ENCODE data around the gene LRRC7.
A peak's percentile ranks its signal among the peaks of the same experiment; 100 is the strongest.
"Not testable (repeated sequence)": the region's sequence is repeated elsewhere in the genome, so short reads cannot be mapped to it uniquely, and the experiment has no call there.

Gene LRRC7

GRCh38 chr1:70044832-70045231, 477.1 kb downstream of the LRRC7 start:
- TF ChIP-seq, protein P1, sequence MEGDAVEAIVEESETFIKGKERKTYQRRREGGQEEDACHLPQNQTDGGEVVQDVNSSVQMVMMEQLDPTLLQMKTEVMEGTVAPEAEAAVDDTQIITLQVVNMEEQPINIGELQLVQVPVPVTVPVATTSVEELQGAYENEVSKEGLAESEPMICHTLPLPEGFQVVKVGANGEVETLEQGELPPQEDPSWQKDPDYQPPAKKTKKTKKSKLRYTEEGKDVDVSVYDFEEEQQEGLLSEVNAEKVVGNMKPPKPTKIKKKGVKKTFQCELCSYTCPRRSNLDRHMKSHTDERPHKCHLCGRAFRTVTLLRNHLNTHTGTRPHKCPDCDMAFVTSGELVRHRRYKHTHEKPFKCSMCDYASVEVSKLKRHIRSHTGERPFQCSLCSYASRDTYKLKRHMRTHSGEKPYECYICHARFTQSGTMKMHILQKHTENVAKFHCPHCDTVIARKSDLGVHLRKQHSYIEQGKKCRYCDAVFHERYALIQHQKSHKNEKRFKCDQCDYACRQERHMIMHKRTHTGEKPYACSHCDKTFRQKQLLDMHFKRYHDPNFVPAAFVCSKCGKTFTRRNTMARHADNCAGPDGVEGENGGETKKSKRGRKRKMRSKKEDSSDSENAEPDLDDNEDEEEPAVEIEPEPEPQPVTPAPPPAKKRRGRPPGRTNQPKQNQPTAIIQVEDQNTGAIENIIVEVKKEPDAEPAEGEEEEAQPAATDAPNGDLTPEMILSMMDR (conservative IDR thresholded peaks at IDR 0.05; ENCODE audit: low read length) = no peak
- DNase-seq (ENCODE audit: low read depth) = peak; percentile 74
- H3K4me3 ChIP-seq (ENCODE audit: low read length) = no peak overlapping the region

DNA sequence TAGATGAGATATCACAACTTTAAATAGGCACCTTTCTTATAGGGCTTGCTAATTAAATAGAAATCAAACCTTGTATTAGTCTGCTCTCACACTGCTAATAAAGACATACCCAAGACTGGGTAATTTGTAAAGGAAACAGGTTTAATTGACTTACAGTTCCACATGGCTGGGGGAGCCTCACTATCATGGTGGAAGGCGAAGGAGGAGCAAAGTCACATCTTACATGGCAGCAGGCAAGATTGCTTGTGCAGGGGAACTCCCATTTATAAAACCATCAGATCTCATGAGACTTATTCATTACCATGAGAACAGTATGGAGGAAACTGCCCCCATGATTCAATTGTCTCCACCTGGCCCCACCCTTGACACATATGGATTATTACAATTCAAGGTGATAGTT, 477.9 kb downstream of the LRRC7 start:
- not testable (repeated sequence) for DNase-seq (ENCODE audit: low read depth); H3K4me3 ChIP-seq (ENCODE audit: low read length)

GRCh38 chr1:70048336-70049094, 480.8 kb downstream of the LRRC7 start:
- H3K4me3 ChIP-seq (ENCODE audit: low read length) = no peak overlapping the region
- TF ChIP-seq, protein P1 (conservative IDR thresholded peaks at IDR 0.05; ENCODE audit: low read length) = no peak
- no peak for DNase-seq (ENCODE audit: low read depth)

DNA sequence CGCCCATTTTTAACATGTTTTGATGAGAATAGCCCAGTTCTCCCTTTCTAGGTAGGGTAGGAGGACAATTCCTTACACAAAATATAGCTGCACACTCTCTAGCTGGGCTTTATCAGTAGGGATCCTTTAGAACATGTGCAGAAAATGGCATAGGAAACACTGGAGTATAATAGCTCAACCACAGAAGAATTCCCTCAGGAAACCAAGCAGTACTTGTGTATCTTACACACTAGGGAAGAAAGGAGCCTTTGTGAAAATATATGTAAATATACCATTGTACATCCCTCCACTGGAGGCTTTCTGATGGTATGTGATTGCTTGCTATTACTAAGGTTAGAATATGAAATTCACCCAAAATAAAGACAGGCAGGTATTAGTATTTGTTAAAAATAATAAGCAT, 484.2 kb downstream of the LRRC7 start:
- DNase-seq (ENCODE audit: low read depth) = no peak
- no peak overlapping the region for H3K4me3 ChIP-seq (ENCODE audit: low read length)
- TF ChIP-seq, protein P1 (conservative IDR thresholded peaks at IDR 0.05; ENCODE audit: low read length) = no peak

DNA sequence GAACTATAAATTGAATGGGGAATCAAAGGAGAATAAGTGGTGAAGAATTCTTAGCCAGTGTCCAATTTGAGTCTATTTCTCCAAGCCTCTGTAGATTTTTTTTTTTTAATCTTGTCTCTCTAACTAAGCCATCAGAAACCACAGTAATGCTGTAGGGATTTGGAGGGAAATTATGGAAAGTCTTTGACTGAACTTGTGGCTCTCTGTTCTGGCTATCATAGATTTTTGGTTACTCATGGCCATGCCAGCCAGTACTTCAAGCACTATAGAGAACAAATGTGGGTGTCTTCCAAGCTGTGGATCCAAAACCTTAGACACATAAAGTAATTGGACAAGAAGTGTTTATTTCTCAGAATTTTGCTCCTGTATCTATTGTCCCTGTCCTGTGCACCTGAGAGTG, 489.8 kb downstream of the LRRC7 start:
- peak; percentile 15 for DNase-seq (ENCODE audit: low read depth)
- TF ChIP-seq, protein P1 (conservative IDR thresholded peaks at IDR 0.05; ENCODE audit: low read length) = no peak
- no peak overlapping the region for H3K4me3 ChIP-seq (ENCODE audit: low read length)

DNA sequence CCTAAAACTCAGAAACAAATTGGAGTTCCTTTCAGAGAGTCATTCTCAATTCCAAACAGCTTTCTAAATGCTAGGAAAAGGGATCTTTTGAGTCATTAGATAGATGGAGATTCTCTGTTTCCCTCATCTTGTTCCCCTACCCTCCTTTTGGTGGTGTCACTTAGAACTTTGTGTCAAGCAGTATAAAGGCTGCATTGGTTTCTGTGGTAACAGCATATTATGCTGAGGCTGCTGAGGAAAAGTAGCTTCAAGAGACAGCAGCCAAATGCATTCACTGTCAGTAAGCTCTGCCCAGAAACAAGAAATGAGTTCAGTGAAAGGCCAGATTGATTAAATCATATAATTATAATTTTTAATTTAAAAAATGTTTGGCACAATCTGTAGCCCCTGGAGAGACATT, 493.5 kb downstream of the LRRC7 start:
- DNase-seq (ENCODE audit: low read depth) = no peak
- TF ChIP-seq, protein P1 (conservative IDR thresholded peaks at IDR 0.05; ENCODE audit: low read length) = no peak
- H3K4me3 ChIP-seq (ENCODE audit: low read length) = no peak overlapping the region

DNA sequence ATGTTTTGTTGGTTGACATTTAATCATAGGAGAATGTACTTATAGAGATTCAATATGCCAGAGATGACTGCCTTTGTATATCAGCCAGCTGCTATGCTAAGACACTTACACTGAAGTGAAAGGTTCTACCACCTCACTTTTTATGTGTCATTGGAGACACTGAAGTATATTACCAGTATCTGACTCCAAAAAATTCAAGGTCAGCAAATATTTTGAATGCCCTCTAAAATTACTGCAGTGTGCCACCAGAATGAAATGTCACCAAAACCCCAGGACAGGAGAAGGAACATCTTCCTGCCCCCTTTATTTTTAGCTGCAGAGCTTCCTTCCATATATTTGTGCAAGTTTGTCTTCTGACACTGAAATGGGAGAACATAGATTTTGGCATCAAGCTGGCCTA, 496.1 kb downstream of the LRRC7 start:
- no peak overlapping the region for H3K4me3 ChIP-seq (ENCODE audit: low read length)
- no peak for DNase-seq (ENCODE audit: low read depth)
- TF ChIP-seq, protein P1 (conservative IDR thresholded peaks at IDR 0.05; ENCODE audit: low read length) = no peak
